LHCN-M2 (cell line): Measurements from ENCODE around the gene NPHS2. TPM values are rescaled to one million over a fixed set of nuclear protein-coding genes. Genes with fewer than 3 reads are reported as not detected.
"Not testable (repeated sequence)": the region's sequence is repeated elsewhere in the genome, so short reads cannot be mapped to it uniquely, and the experiment has no call there.

Source experiments
- DNase-seq: peaks from one replicate; pipeline ENCODE4 v3.0.0-alpha.2; 2012; ENCODE audit warnings: low read depth
- total RNA-seq: library from RNA; depleted of rRNA; stranded (reverse); fragments of >200 nt; gene quantifications from 2 replicates; pipeline ENCODE4 v1.2.3, GENCODE V29; 2014; rRNA removed

The NPHS2 gene
- total RNA-seq, 1 experiment from 2014 or later, result not detected

DNA sequence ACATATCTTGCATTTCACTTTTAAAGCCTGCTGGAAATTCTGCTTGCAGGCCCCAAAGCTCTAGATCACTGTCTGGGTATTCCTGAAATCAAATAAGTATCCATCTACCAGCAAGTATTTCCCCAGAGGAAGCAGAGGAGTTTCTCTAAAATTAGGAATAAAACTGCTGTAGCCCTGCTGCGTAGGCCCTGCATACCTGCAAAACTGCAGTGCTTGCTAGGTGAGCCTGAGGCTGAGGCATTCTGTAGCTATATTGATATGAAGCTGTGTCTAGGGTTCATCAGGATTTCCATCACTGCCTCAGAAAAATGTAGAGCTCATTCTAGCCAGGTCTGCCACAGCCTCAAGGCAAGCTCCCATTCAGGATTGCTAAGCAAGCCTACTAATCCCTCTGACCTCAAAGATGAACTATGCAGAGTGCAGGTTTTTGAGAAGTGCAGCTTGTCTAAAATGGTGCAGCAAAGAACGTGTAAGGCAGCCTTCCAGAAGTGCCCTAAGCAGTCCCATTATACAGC is 28.7 kb downstream of the NPHS2 start:
- no peak for DNase-seq

GRCh38 chr1:179545321-179545720 is 30.4 kb downstream of the NPHS2 start:
- DNase-seq, result no peak

DNA sequence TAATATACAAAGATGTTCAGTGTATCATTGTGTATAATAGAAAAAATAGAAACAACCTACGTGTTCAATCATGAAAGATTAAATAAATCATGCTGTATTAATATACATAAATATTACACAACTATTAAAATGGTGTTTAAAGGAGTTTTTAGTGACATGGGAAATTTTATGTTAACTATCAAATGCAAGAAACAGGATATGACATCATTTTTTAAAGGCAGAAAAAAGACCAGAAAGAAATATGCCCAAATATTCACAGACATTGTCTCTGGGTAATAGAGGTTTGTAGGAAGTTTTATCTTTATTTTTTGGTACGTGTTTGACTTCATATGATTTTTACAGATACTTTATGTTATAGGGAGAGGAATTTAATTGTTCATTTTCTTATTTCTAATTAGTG is 34.0 kb downstream of the NPHS2 start:
- DNase-seq, result no peak

- no peak for DNase-seq
These were observed 45.4 kb downstream of the NPHS2 start for GRCh38 chr1:179530352-179530751.

- no peak for DNase-seq
These were observed 46.1 kb downstream of the NPHS2 start for GRCh38 chr1:179529482-179530195.

- not testable (repeated sequence) for DNase-seq
These were observed 57.2 kb downstream of the NPHS2 start for GRCh38 chr1:179518544-179518943.

GRCh38 chr1:179516976-179517705 is 58.6 kb downstream of the NPHS2 start:
- DNase-seq, result no peak

- no peak for DNase-seq
These were observed 65.7 kb downstream of the NPHS2 start for GRCh38 chr1:179510038-179510437.

- no peak for DNase-seq
These were observed 66.4 kb downstream of the NPHS2 start for GRCh38 chr1:179509384-179509783.

GRCh38 chr1:179506199-179506598 is 69.5 kb downstream of the NPHS2 start:
- no peak for DNase-seq

Other genes starting within 250 kb of the NPHS2 start
- gene AXDND1, start 210.0 kb downstream of the NPHS2 start, total RNA-seq, result 1.4 TPM in 1 of 2 replicates, not detected in the other
- not detected in 2 replicates for gene TDRD5, start 15.9 kb upstream of the NPHS2 start, total RNA-seq
- gene FAM163A, start 167.3 kb upstream of the NPHS2 start, total RNA-seq, result not detected in 2 replicates